GM12878 (cell line): ENCODE measurements around the gene NF1. TPM values are rescaled to one million over a fixed set of nuclear protein-coding genes. Genes with fewer than 3 reads are reported as not detected.

Experiments used
- ATAC-seq: fragments of 200-7000 bp; cut with Tn5 transposase; 3 replicates; pipeline ENCODE4 v1.9.1; 2020; ENCODE audit warnings: mild to moderate bottlenecking, moderate library complexity
- BruUV-seq: library from RNA; stranded (reverse); fragments of 400-500 nt; replicated peaks from 2 replicates; lab custom pipeline; 2021; lab: Mats Ljungman, UMichigan
- CTCF ChIA-PET: fragments of 300-600 bp; sonication (Branson Sonifier 250); formaldehyde crosslinking; extraction: SDS; loops from one replicate; lab custom pipeline; 2021; ENCODE audit warnings: inconsistent platforms; lab: Yijun Ruan, JAX
- POLR2A ChIA-PET: fragments of 350-600 bp; formaldehyde crosslinking; extraction: SDS; loops from one replicate; lab custom pipeline; 2021; ENCODE audit warnings: inconsistent platforms; lab: Charles Lee
- RAD21 ChIA-PET: fragments of 300-600 bp; sonication (Branson Sonifier 250); formaldehyde crosslinking; loops from one replicate; lab custom pipeline; 2023; ENCODE audit warnings: antibody characterized with exemption; ENCODE audit not compliant: unreplicated experiment; lab: Charles Lee
- SMC1A ChIA-PET: fragments of 300-600 bp; sonication (Branson Sonifier 250); formaldehyde crosslinking; loops from one replicate; lab custom pipeline; 2023; ENCODE audit not compliant: unreplicated experiment, uncharacterized antibody; lab: Charles Lee
- DNase-seq: peaks from one replicate; pipeline ENCODE4 v3.0.0-alpha.2; 2011; ENCODE audit warnings: low read depth, low spot score
- FAIRE-seq: peaks from 3 replicates; lab custom pipeline; 2011; peaks lifted over from hg19 to GRCh38; lab: Jason Lieb, UNC
- H2AFZ ChIP-seq: 2 replicates; pipeline ENCODE4 v1.6.0; 2011; ENCODE audit warnings: low read depth, low read length, control low read depth; ENCODE audit not compliant: control insufficient read depth
- H3K27ac ChIP-seq: 2 replicates; pipeline ENCODE4 v1.5.1; 2011; ENCODE audit warnings: control low read depth; ENCODE audit not compliant: control insufficient read depth, insufficient read depth
- H3K27me3 ChIP-seq, 2 experiments: replicated peaks in 1 of 2; 2 replicates each; pipeline versions ENCODE4 v1.6.0 to v1.6.1; 2011; ENCODE audit warnings: low read length in 1 of 2; ENCODE audit not compliant: control insufficient read depth in 2 of 2, insufficient read depth in 2 of 2
- H3K36me3 ChIP-seq, 2 experiments: 2 replicates each; pipeline ENCODE4 v1.5.1; 2011; ENCODE audit warnings: low read length in 1 of 2; ENCODE audit not compliant: control insufficient read depth in 2 of 2, insufficient read depth in 2 of 2
- H3K4me1 ChIP-seq: 2 replicates; pipeline ENCODE4 v1.6.1; 2011; ENCODE audit warnings: mild to moderate bottlenecking, low read length, moderate library complexity, mixed read lengths; ENCODE audit not compliant: control insufficient read depth, insufficient read depth
- H3K4me2 ChIP-seq: 2 replicates; pipeline ENCODE4 v1.6.0; 2011; ENCODE audit warnings: control low read depth; ENCODE audit not compliant: control insufficient read depth, insufficient read depth
- H3K4me3 ChIP-seq: fragments of 200-600 bp; sonication (generic); 2 replicates; pipeline ENCODE4 v1.5.1; 2016
- H3K79me2 ChIP-seq: 2 replicates; pipeline ENCODE4 v1.6.0; 2011; ENCODE audit warnings: low read length; ENCODE audit not compliant: control insufficient read depth, insufficient read depth
- H3K9ac ChIP-seq: 2 replicates; pipeline ENCODE4 v1.8.0; 2011; ENCODE audit warnings: low read length, control low read depth, mixed read lengths; ENCODE audit not compliant: control insufficient read depth, insufficient read depth
- H3K9me3 ChIP-seq: replicated peaks from 3 replicates; pipeline ENCODE4 v1.5.1; 2011; ENCODE audit warnings: mild to moderate bottlenecking, low read length; ENCODE audit not compliant: control insufficient read depth, insufficient read depth
- H4K20me1 ChIP-seq: 2 replicates; pipeline ENCODE4 v1.6.0; 2011; ENCODE audit not compliant: control insufficient read depth, insufficient read depth
- CREM ChIP-seq: IDR thresholded peaks from 2 replicates; pipeline ENCODE4 v1.6.1; 2014; ENCODE audit warnings: antibody characterized with exemption, low read depth
- ETV6 ChIP-seq, 2 experiments: fragments of 450-650 bp in 1 of 2; IDR thresholded peaks in 1 of 2; conservative IDR thresholded peaks in 1 of 2; 2 replicates each; pipeline ENCODE4 v1.6.1; 2014; ENCODE audit warnings: antibody characterized with exemption in 1 of 2, borderline replicate concordance in 1 of 2, low read depth in 1 of 2, mild to moderate bottlenecking in 1 of 2, moderate library complexity in 1 of 2
- FOXM1 ChIP-seq: IDR thresholded peaks from 2 replicates; pipeline ENCODE4 v1.6.1; 2012; ENCODE audit warnings: low read depth, mild to moderate bottlenecking, inconsistent platforms, low read length, moderate library complexity
- GATAD2B ChIP-seq: fragments of 450-650 bp; conservative IDR thresholded peaks from 2 replicates; pipeline ENCODE4 v1.6.1; 2017; ENCODE audit warnings: low read depth, mild to moderate bottlenecking, moderate library complexity
- KDM1A ChIP-seq: fragments of 200-600 bp; sonication (generic); IDR thresholded peaks from 2 replicates; pipeline ENCODE4 v1.6.1; 2016; ENCODE audit warnings: borderline replicate concordance
- MEF2A ChIP-seq: IDR thresholded peaks from 2 replicates; pipeline ENCODE4 v1.6.1; 2011; ENCODE audit warnings: low read depth, mild to moderate bottlenecking, low read length, moderate library complexity; ENCODE audit not compliant: insufficient read depth
- NFYB ChIP-seq: IDR thresholded peaks from 2 replicates; pipeline ENCODE4 v1.6.1; 2011; ENCODE audit warnings: low read depth, mild to moderate bottlenecking, low read length, improper control_type of control experiment, moderate library complexity; ENCODE audit not compliant: insufficient read depth
- SMARCA5 ChIP-seq: fragments of 450-650 bp; IDR thresholded peaks from 2 replicates; pipeline ENCODE4 v1.6.1; 2017; ENCODE audit warnings: mild to moderate bottlenecking
- SREBF1 ChIP-seq: IDR thresholded peaks from 2 replicates; pipeline ENCODE4 v1.6.1; 2012; ENCODE audit warnings: mild to moderate bottlenecking, low read length
- SRF ChIP-seq, 2 experiments: IDR thresholded peaks; 2 replicates each; pipeline ENCODE4 v1.6.1; 2011; ENCODE audit warnings: low read depth in 2 of 2, low read length in 2 of 2, mild to moderate bottlenecking in 1 of 2, moderate library complexity in 1 of 2
- ZBED1 ChIP-seq: IDR thresholded peaks from 2 replicates; pipeline ENCODE4 v1.6.1; 2016; ENCODE audit warnings: borderline replicate concordance
- ZNF687 ChIP-seq: fragments of 450-650 bp; IDR thresholded peaks from 2 replicates; pipeline ENCODE4 v1.6.1; 2017; ENCODE audit warnings: mild to moderate bottlenecking, moderate library complexity
- WGBS: methylation state at CpG from one replicate; pipeline ENCODE4 v1.1.6; 2016; ENCODE audit warnings: low lambda C conversion rate; ENCODE audit not compliant: insufficient replicate concordance, insufficient coverage; ENCODE audit errors: missing lambda C conversion rate; 5-methylcytosine and 5-hydroxymethylcytosine counted together
- in situ Hi-C: fragments of 300-500 bp; cut with MboI; formaldehyde crosslinking; loops from 9 replicates; pipeline ENCODE4 v1.14.3; 2018; ENCODE audit warnings: mixed read lengths
- intact Hi-C: fragments of 100-400 bp; cut with micrococcal nuclease; formaldehyde crosslinking; loops from one replicate; pipeline ENCODE4 v1.14.2; 2022; ENCODE audit not compliant: unreplicated experiment
- polyA plus RNA-seq, 11 experiments: library from polyadenylated mRNA; depleted of rRNA in 4 of 11; unstranded in 6 of 11; stranded (reverse) in 5 of 11; fragments of >200 nt; fragmentation: Nextera tagmentation in 4 of 11; fragmentation: Illumina TruSeq in 1 of 11; extraction: Ambion mirVana in 4 of 11; extraction: Trizol in 1 of 11; gene quantifications; 1 replicate in 1 of 11; 2 replicates in 10 of 11; pipeline versions ENCODE4 v1.2.1 to v1.2.3, GENCODE V29; 2011 to 2016; ENCODE audit warnings: inconsistent platforms in 2 of 11, missing spikeins in 2 of 11, low read depth in 1 of 11
- total RNA-seq, 4 experiments: library from RNA; depleted of rRNA in 3 of 4; stranded (reverse); fragments of >200 nt in 3 of 4; fragmentation: Illumina TruSeq in 1 of 4; extraction: Trizol in 1 of 4; gene quantifications; 2 replicates each; pipeline versions ENCODE4 v1.2.1 to v1.2.3, GENCODE V29; 2013 to 2021
- TF ChIP-seq, protein P1 (sequence below): IDR thresholded peaks from 2 replicates; pipeline ENCODE4 v1.6.1; 2011; ENCODE audit warnings: low read depth, mild to moderate bottlenecking, low read length, moderate library complexity, borderline replicate concordance; ENCODE audit errors: extremely low read depth
- TF ChIP-seq, protein P2 (sequence below): fragments of 450-650 bp; IDR thresholded peaks from 2 replicates; pipeline ENCODE4 v1.6.1; 2016; ENCODE audit warnings: mild to moderate bottlenecking

Gene NF1
- total and polyA plus RNA-seq, 10 of the 15 experiments (the other 5 are each of a cell fraction or from before 2014, with no cell fraction given): 2.5 to 31.8 (median 16.6) TPM

- Histone ChIP-seq H3K4me3 (peak overlapping the region; percentile 69), H3K27ac (peak overlapping the region; percentile 95), H3K79me2 (peaks cover 90% of the 10 kb centered on the region), H3K4me2 (peak overlapping the region; percentile 97), H3K27me3 (no peaks in the 10 kb centered on the region), H4K20me1 (no peaks in the 10 kb centered on the region), H3K4me1 (peaks cover 19% of the 10 kb centered on the region), H3K36me3 (peaks cover 4 to 20% of the 10 kb centered on the region in 2 experiments; a peak in 3 of 4 replicates), H3K9me3 (peaks cover 3% of the 10 kb centered on the region), H2AFZ (no peak overlapping the region), H3K9ac (peak overlapping the region; percentile 93)
- ChIA-PET SMC1A (interaction anchor here (0.8 to 8.0 kb wide), 4 partner anchors 11 to 61 kb away, joined by 4 to 101 read pairs (median 48); partner anchors contain the start of gene EVI2A), CTCF (interaction anchor here (1.0 to 2.7 kb wide), 3 partner anchors 11 to 45 kb away, joined by 4 to 21 read pairs (median 6); partner anchors contain the start of gene EVI2A), RAD21 (interaction anchor here (1.0 to 3.9 kb wide), 4 partner anchors 10 to 178 kb away, joined by 3 to 39 read pairs (median 21); no protein-coding TSS in a partner anchor), POLR2A (interaction anchor here (1.5 to 2.8 kb wide), 3 partner anchors 10 to 183 kb away, joined by 5 to 30 read pairs (median 6); no protein-coding TSS in a partner anchor)
- 0% methylated on average over 2 of the region's 2 CpGs for whole genome bisulfite sequencing
- DNase-seq (peak; percentile 65), ATAC-seq (peak; percentile 60), FAIRE-seq (peak; percentile 81)
- in situ Hi-C loops (no loop called here), intact Hi-C loops (loop anchor here (1.0 to 2.0 kb wide), 2 partner anchors 59 to 63 kb away; no protein-coding TSS in a partner anchor)
- no TSS peak for BruUV-seq
- no peak for TF ChIP-seq ETV6 (conservative IDR thresholded peaks at IDR 0.05 in 1 of 2, IDR thresholded peaks at IDR 0.05 in 1 of 2; ENCODE audit: borderline replicate concordance in 1 of 2, low read depth in 1 of 2)
- TF ChIP-seq NFYB: peak; percentile 70
- no peak for TF ChIP-seq ZBED1
- peak; percentile 36; the same call in 1 of the 2 replicates for TF ChIP-seq ZNF687
- TF ChIP-seq SREBF1: no peak
- no peak for TF ChIP-seq FOXM1
- TF ChIP-seq SMARCA5: no peak; the same call in 1 of the 2 replicates
- no peak for TF ChIP-seq KDM1A
- TF ChIP-seq, protein P1, sequence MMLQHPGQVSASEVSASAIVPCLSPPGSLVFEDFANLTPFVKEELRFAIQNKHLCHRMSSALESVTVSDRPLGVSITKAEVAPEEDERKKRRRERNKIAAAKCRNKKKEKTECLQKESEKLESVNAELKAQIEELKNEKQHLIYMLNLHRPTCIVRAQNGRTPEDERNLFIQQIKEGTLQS: no peak
- 0 out of 2 replicates have a peak, but pooled peaks have one; percentile 47 for TF ChIP-seq MEF2A
- TF ChIP-seq SRF (IDR thresholded peaks at IDR 0.05; ENCODE audit: low read depth in 2 of 2, low read length in 2 of 2): no peak
- TF ChIP-seq CREM: no peak
- TF ChIP-seq GATAD2B: no peak
- TF ChIP-seq, protein P2, sequence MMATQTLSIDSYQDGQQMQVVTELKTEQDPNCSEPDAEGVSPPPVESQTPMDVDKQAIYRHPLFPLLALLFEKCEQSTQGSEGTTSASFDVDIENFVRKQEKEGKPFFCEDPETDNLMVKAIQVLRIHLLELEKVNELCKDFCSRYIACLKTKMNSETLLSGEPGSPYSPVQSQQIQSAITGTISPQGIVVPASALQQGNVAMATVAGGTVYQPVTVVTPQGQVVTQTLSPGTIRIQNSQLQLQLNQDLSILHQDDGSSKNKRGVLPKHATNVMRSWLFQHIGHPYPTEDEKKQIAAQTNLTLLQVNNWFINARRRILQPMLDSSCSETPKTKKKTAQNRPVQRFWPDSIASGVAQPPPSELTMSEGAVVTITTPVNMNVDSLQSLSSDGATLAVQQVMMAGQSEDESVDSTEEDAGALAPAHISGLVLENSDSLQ: peak; percentile 34; the same call in 1 of the 2 replicates
Observed at GRCh38 chr17:31309556-31309955, 214.8 kb downstream of the NF1 start.
